Measurements from ENCODE around the gene CILP2.

The CILP2 gene

GRCh38 chr19:19571071-19571786, 33.2 kb downstream of the CILP2 start:
- DNase-seq, result no peak

- no peak for DNase-seq
Measured at GRCh38 chr19:19575411-19575810, 37.3 kb downstream of the CILP2 start.

GRCh38 chr19:19578252-19578651, 40.2 kb downstream of the CILP2 start:
- DNase-seq, result no peak

- DNase-seq, result no peak
Measured at GRCh38 chr19:19579533-19580361, 41.7 kb downstream of the CILP2 start.

GRCh38 chr19:19580418-19580817, 42.4 kb downstream of the CILP2 start:
- DNase-seq, result no peak

GRCh38 chr19:19581391-19581790, 43.3 kb downstream of the CILP2 start:
- DNase-seq, result no peak

GRCh38 chr19:19582471-19582870, 44.4 kb downstream of the CILP2 start:
- DNase-seq, result no peak

GRCh38 chr19:19584356-19584755, 46.3 kb downstream of the CILP2 start:
- DNase-seq, result no peak

- no peak for DNase-seq
Measured at GRCh38 chr19:19587771-19588170, 49.7 kb downstream of the CILP2 start.

GRCh38 chr19:19588546-19588945, 50.5 kb downstream of the CILP2 start:
- DNase-seq, result no peak

- peak; percentile 52 for DNase-seq
Measured at GRCh38 chr19:19591133-19591825, 53.2 kb downstream of the CILP2 start.

GRCh38 chr19:19592690-19593089, 54.6 kb downstream of the CILP2 start:
- DNase-seq, result no peak

- DNase-seq, result no peak
Measured at GRCh38 chr19:19594381-19594780, 56.3 kb downstream of the CILP2 start.

GRCh38 chr19:19595171-19595701, 57.2 kb downstream of the CILP2 start:
- DNase-seq, result no peak
